Bronchial epithelial cell (primary cell): ENCODE data around the gene NT5E. TPM values are rescaled to one million over a fixed set of nuclear protein-coding genes. Genes with fewer than 3 reads are reported as not detected.

Experiments
- DNase-seq: peaks from one replicate; pipeline ENCODE4 v3.0.0-alpha.2; 2010; ENCODE audit warnings: low read depth
- FAIRE-seq: peaks from 2 replicates; lab custom pipeline; 2011; peaks lifted over from hg19 to GRCh38; lab: Jason Lieb, UNC
- H3K27me3 ChIP-seq: 2 replicates; pipeline ENCODE4 v1.5.1; 2011; ENCODE audit warnings: low read length; ENCODE audit not compliant: control insufficient read depth, insufficient read depth
- H3K36me3 ChIP-seq: 2 replicates; pipeline ENCODE4 v1.5.1; 2011; ENCODE audit warnings: low read length; ENCODE audit not compliant: control insufficient read depth, insufficient read depth
- H3K4me3 ChIP-seq: 2 replicates; pipeline ENCODE4 v1.5.1; 2011; ENCODE audit warnings: mild to moderate bottlenecking, low read depth, low read length, control low read depth
- total RNA-seq: library from RNA; depleted of rRNA; stranded (reverse); fragments of >200 nt; gene quantifications from 2 replicates; pipeline ENCODE4 v1.2.1, GENCODE V29; 2014
- TF ChIP-seq, protein P1 (sequence below): IDR thresholded peaks from 2 replicates; pipeline ENCODE4 v1.5.1; 2011; ENCODE audit warnings: mild to moderate bottlenecking, moderate library complexity, low read length, control low read depth, inconsistent platforms; ENCODE audit not compliant: insufficient read depth, severe bottlenecking

Gene NT5E
- total RNA-seq, 1 donor from 2014 or later, result 71.1 TPM

DNA sequence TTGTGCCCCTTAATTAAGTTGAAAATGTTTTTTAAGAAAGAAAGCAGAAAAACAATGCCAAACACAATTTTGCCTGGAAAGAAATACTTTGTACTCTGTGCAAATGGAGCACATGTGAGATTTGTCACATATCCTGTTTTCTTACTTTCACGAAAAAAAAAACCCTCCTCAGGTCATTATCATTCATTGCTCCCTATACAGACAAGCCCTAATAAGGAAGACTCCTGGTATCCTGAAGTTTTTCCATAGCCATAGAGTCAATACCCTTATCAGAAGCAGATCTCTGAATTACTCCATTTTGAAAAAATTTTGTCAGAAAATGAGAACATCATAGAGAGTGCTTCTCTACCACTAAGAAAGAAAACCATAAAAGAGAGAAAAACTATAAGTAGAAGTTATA lies 14.0 kb upstream of the NT5E start:
- DNase-seq (no peak), FAIRE-seq (no peak)
- Histone ChIP-seq H3K4me3 (no peak overlapping the region), H3K27me3 (no peaks in the 10 kb centered on the region), H3K36me3 (no peaks in the 10 kb centered on the region)
- TF ChIP-seq, protein P1, sequence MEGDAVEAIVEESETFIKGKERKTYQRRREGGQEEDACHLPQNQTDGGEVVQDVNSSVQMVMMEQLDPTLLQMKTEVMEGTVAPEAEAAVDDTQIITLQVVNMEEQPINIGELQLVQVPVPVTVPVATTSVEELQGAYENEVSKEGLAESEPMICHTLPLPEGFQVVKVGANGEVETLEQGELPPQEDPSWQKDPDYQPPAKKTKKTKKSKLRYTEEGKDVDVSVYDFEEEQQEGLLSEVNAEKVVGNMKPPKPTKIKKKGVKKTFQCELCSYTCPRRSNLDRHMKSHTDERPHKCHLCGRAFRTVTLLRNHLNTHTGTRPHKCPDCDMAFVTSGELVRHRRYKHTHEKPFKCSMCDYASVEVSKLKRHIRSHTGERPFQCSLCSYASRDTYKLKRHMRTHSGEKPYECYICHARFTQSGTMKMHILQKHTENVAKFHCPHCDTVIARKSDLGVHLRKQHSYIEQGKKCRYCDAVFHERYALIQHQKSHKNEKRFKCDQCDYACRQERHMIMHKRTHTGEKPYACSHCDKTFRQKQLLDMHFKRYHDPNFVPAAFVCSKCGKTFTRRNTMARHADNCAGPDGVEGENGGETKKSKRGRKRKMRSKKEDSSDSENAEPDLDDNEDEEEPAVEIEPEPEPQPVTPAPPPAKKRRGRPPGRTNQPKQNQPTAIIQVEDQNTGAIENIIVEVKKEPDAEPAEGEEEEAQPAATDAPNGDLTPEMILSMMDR, result no peak

DNA sequence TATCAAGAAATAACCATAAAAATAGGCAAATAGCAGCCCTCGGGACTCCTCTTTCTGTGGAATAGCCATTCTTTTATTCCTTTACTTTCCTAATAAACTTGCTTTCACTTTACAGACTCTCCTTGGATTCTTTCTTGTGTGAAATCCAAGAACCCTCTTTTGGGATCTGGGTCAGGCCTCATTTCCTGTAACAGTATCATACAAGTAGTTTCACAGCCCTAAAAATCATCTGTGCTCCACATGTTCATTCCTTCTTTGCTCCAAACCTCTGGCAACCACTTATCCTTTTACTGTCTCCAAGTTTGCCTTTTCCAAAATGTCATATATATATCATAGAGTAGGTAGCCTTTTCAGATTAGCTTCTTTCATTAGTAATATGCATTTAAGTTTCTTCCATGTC lies 13.5 kb upstream of the NT5E start:
- Histone ChIP-seq H3K4me3 (no peak overlapping the region), H3K36me3 (no peaks in the 10 kb centered on the region), H3K27me3 (no peaks in the 10 kb centered on the region)
- TF ChIP-seq, protein P1, result no peak
- DNase-seq (no peak), FAIRE-seq (no peak)

DNA sequence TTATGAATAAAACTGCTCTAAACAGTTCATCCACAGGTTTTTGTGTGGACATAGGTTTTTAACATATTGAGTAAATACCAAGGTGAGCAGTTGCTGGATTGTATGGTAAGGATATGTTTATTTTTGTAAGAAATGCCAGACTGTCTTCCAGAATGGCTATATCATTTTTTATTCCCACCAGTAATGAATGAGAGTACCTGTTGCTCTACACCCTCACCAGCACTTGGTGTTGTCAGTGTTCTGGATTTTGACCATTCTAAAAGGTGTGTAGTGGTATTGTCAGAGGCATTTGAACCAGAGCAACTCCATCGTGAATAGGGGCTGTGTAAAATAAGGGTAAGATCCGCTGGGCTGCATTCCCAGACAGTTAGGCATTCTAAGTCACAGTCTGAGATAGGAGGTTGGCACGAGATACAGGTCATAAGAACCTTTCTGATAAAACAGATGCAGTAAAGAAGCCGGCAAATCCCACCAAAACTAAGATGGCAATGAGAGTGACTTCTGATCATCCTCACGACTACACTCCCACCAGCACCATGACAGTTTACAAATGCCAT lies 12.9 kb upstream of the NT5E start:
- TF ChIP-seq, protein P1, result no peak
- H3K27me3 ChIP-seq, result no peaks in the 10 kb centered on the region
- no peak for DNase-seq
- no peaks in the 10 kb centered on the region for H3K36me3 ChIP-seq
- no peak overlapping the region for H3K4me3 ChIP-seq
- no peak for FAIRE-seq

DNA sequence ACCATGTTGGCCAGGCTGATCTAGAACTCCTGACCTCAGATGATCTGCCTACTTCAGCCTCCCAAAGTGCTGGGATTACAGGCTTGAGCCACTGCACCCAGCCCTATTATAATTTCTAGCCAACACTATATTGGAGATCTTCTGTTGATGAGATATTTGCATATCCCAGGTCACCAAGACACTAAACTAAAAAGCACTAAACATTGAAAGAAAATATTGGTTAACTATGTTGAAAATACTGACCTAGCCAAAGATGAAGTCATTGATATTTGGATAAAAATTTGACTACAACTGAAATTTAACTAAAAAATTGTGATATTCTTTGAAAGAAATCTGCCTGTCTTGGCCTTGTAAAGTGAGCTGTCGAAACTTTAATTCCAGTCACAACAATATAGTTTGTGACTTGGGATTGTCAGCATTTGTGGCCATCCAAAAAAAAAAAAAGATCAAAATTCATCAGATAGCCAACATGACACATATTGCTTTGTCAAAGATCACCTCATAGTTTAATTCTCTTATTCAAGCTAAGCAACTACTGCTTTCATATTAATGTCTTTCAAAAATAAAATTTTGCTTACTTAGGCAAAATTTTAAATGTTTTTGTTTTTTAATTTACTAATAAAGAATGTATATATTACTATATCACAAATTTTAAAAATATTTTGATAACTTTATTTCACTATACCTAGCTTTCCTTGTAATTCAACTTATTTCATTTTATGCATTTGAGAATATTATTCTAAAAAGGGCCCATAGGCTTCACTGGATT lies 6.3 kb upstream of the NT5E start:
- no peak for DNase-seq
- no peaks in the 10 kb centered on the region for H3K36me3 ChIP-seq
- TF ChIP-seq, protein P1, result no peak
- H3K27me3 ChIP-seq, result no peaks in the 10 kb centered on the region
- no peak overlapping the region for H3K4me3 ChIP-seq
- FAIRE-seq, result no peak

DNA sequence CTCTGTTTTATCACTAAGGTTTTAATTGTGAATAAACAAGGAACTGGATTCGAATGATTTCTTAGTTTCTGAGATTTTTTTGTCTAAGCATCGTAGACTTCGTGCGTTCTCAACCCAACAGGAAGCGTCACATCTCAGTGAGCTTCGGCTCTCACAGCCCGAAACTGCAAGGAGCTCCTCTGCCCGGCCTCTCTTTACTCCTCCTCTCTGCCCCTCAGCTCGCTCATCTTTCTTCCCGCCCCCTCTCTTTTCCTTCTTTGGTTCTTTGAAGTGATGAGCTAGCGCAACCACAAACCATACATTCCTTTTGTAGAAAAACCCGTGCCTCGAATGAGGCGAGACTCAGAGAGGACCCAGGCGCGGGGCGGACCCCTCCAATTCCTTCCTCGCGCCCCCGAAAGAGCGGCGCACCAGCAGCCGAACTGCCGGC lies 480 bp upstream of the NT5E start:
- FAIRE-seq (no peak), DNase-seq (peak; percentile 52)
- TF ChIP-seq, protein P1, result no peak
- no peaks in the 10 kb centered on the region for H3K36me3 ChIP-seq
- H3K4me3 ChIP-seq, result peak overlapping the region; percentile 53
- H3K27me3 ChIP-seq, result no peaks in the 10 kb centered on the region
